ENCODE results near the gene FLYWCH1. TPM values are rescaled to one million over a fixed set of nuclear protein-coding genes. Genes with fewer than 3 reads are reported as not detected.

The FLYWCH1 gene
- total RNA-seq, 2 donors from 2014 or later: 65.6 to 72.8 TPM

GRCh38 chr16:2982402-2982801, 70.7 kb downstream of the FLYWCH1 start:
- no peaks in the 10 kb centered on the region for H3K9me3 ChIP-seq
- H3K4me3 ChIP-seq: no peak overlapping the region
- peaks cover 6 to 30% of the 10 kb centered on the region in 2 donors for H3K4me1 ChIP-seq (ENCODE audit: control insufficient read depth in 1 of 2, low read depth in 2 of 2)
- no peak overlapping the region for H3K27ac ChIP-seq
- H3K36me3 ChIP-seq: no peaks in the 10 kb centered on the region
- DNase-seq (ENCODE audit: low spot score) (no peak), ATAC-seq (ENCODE audit: insufficient number of reproducible peaks, low FRiP score, low read depth) (no peak)
- no peaks in the 10 kb centered on the region for H3K27me3 ChIP-seq (replicated peaks; ENCODE audit: insufficient read depth)
- no peak for TF ChIP-seq CTCF (IDR thresholded peaks at IDR 0.05)

GRCh38 chr16:2983706-2984136, 72.0 kb downstream of the FLYWCH1 start:
- ATAC-seq (ENCODE audit: insufficient number of reproducible peaks, low FRiP score, low read depth): peak; percentile 69
- TF ChIP-seq CTCF (IDR thresholded peaks at IDR 0.05): peak; percentile 93
- H3K27ac ChIP-seq: no peak overlapping the region

GRCh38 chr16:2985462-2985861, 73.7 kb downstream of the FLYWCH1 start:
- Histone ChIP-seq H3K36me3 (no peaks in the 10 kb centered on the region), H3K27ac (no peak overlapping the region), H3K27me3 (replicated peaks; ENCODE audit: insufficient read depth) (no peaks in the 10 kb centered on the region), H3K4me1 (ENCODE audit: control insufficient read depth in 1 of 2, low read depth in 2 of 2) (peaks cover 6 to 23% of the 10 kb centered on the region in 2 donors), H3K9me3 (no peaks in the 10 kb centered on the region), H3K4me3 (no peak overlapping the region)
- TF ChIP-seq CTCF (IDR thresholded peaks at IDR 0.05): no peak
- ATAC-seq (ENCODE audit: insufficient number of reproducible peaks, low FRiP score, low read depth) (no peak), DNase-seq (ENCODE audit: low spot score) (no peak)

More at GRCh38 chr16:2983706-2984136, 72.0 kb downstream of the FLYWCH1 start:
- peaks cover 6 to 30% of the 10 kb centered on the region in 2 donors for H3K4me1 ChIP-seq (ENCODE audit: control insufficient read depth in 1 of 2, low read depth in 2 of 2)
- H3K9me3 ChIP-seq: no peaks in the 10 kb centered on the region
- peak; percentile 44 for DNase-seq (ENCODE audit: low spot score)
- no peaks in the 10 kb centered on the region for H3K36me3 ChIP-seq
- H3K4me3 ChIP-seq: peak overlapping the region; percentile 23
- H3K27me3 ChIP-seq (replicated peaks; ENCODE audit: insufficient read depth): no peaks in the 10 kb centered on the region

- ATAC-seq (ENCODE audit: insufficient number of reproducible peaks, low FRiP score, low read depth) (no peak), DNase-seq (ENCODE audit: low spot score) (no peak)
- H3K4me1 ChIP-seq (ENCODE audit: control insufficient read depth in 1 of 2, low read depth in 2 of 2): peaks cover 4 to 20% of the 10 kb centered on the region in 2 donors
- no peaks in the 10 kb centered on the region for H3K36me3 ChIP-seq
- TF ChIP-seq CTCF (IDR thresholded peaks at IDR 0.05): no peak
- H3K27me3 ChIP-seq (replicated peaks; ENCODE audit: insufficient read depth): no peaks in the 10 kb centered on the region
- H3K4me3 ChIP-seq: no peak overlapping the region
- H3K9me3 ChIP-seq: no peaks in the 10 kb centered on the region
- H3K27ac ChIP-seq: no peak overlapping the region
Observed at GRCh38 chr16:2985893-2986355, 74.2 kb downstream of the FLYWCH1 start.

GRCh38 chr16:2986623-2987188, 75.0 kb downstream of the FLYWCH1 start:
- DNase-seq (ENCODE audit: low spot score): no peak
- no peaks in the 10 kb centered on the region for H3K9me3 ChIP-seq
- no peak overlapping the region for H3K4me3 ChIP-seq
- no peaks in the 10 kb centered on the region for H3K36me3 ChIP-seq
- no peaks in the 10 kb centered on the region for H3K27me3 ChIP-seq (replicated peaks; ENCODE audit: insufficient read depth)
- no peak for TF ChIP-seq CTCF (IDR thresholded peaks at IDR 0.05)
- no peak for ATAC-seq (ENCODE audit: insufficient number of reproducible peaks, low FRiP score, low read depth)
- no peak overlapping the region for H3K27ac ChIP-seq
- peaks cover 0 to 13% of the 10 kb centered on the region in 2 donors for H3K4me1 ChIP-seq (ENCODE audit: control insufficient read depth in 1 of 2, low read depth in 2 of 2)

All from thoracic aorta (tissue), 2 donors.